DMS 273 (cell line): ENCODE results near the gene GLI1.
"Not testable (repeated sequence)": the region's sequence is repeated elsewhere in the genome, so short reads cannot be mapped to it uniquely, and the experiment has no call there.

Source experiments
- DNase-seq: peaks from one replicate; lab custom pipeline; 2025; ENCODE audit not compliant: unreplicated experiment; lab: John Stamatoyannopoulos, UW

The GLI1 gene

GRCh38 chr12:57441393-57441792 is 18.2 kb upstream of the GLI1 start:
- DNase-seq, result not testable (repeated sequence)

DNA sequence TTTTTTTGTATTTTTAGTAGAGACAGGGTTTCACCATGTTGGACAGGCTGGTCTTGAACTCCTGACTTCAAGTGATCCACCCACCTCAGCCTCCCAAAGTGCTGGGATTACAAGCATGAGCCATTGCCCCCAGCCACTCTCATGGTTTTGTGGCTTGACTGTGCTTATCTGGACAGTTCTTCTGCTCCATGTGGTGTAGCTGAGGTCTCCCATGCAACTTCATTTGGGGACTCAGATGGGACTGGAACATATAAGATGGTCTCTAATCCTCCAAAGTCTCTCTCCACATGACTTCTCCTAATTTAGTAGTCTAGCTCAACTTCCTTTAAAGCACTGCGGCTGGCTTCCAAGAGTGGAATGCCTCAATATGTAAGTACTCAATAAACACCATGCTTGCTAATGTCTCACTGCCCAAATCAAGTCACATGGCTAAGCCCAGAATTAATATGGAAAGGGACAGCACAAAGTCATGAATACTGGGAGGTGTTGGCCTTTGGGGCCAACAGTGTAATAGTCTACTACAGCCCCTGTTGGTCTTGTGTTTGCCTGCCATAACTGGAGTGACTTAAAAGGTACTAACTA is 17.6 kb upstream of the GLI1 start:
- DNase-seq, result no peak

- DNase-seq, result not testable (repeated sequence)
Observed at GRCh38 chr12:57444337-57444736, 15.2 kb upstream of the GLI1 start.

DNA sequence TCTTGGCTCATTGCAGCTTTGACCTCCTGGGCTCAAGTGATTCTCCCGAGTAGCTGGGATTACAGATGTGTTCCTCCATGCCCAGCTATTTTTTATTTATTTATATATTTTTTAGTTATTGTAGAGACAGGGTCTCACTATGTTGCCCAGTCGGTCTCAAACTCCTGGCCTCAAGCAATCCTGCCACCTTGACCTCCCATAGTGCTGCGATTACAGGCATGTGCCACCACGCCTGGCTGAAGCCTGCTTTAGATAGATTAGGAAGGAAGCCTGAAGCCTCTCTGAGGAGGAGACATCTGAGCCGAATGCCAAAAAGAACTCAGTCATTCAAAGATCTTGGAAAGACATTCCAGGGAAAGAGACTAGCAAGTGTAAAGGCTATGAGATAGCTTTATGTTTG is 14.8 kb upstream of the GLI1 start:
- DNase-seq, result no peak

DNA sequence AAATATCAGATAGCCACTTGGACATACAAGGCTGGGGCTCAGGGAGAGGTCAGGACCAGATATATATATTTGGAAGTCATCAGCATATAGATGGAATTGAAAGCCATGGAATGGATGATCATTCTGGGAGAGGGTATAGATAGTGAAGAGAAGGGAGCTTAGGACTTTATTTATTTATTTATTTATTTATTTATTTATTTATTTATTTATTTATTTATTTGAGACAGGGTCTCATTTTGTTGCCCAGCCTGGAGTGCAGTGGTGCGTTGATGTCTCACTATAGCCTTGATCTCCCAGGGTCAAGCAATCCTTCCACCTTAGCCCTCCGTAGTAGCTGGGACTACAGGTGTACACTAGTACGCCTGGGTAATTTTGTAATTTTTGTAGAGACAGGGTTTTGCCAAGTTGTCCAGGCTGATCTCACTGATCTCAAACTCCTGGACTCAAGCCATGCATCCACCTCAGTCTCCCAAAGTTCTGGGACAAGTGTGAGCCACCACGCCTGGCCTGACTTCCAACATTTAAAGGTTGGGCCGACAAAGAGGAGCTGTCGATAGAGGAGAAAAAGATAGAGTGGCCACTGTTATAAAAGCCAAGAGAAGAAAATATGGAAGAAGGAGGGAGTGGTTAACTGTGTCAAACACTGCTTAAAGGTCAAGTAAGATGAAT is 13.2 kb upstream of the GLI1 start:
- no peak for DNase-seq

DNA sequence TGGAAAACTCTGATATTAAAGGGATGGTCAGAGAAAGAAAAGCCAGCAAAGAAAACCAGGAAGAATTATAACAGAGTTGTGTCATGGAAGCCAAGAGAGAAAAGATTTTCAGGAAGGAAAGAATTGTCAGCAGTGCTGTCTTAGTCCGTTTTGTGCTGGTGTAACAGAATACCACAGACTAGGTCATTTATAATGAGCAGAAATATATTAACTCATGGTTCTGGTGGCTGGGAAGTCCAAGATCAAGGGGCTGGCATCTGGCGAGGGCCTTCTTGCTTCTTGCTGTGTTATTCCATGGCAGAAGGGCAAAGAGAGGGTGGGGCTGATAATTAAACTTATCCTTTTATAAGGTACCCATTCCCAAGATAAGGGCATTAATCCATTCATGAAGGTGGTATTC is 10.9 kb upstream of the GLI1 start:
- peak; percentile 7 for DNase-seq

DNA sequence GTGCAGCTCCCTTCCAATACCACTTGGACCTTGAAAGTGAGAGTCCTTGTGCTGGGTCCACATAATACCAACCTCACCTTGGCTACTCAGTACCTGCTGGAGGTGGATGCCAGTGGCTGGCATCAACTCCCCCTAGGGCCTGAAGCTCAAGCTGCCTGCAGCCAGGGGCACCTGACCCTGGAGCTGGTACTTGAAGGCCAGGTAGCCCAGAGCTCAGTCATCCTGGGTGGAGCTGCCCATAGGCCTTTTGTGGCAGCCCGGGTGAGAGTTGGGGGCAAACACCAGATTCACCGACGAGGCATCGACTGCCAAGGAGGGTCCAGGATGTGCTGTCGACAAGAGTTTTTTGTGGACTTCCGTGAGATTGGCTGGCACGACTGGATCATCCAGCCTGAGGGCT is 10.2 kb upstream of the GLI1 start:
- no peak for DNase-seq

- DNase-seq, result no peak
Observed at GRCh38 chr12:57450057-57450456, 9.5 kb upstream of the GLI1 start.

- DNase-seq, result no peak
Observed at GRCh38 chr12:57451233-57451778, 8.3 kb upstream of the GLI1 start.

- DNase-seq, result peak; percentile 90
Observed at GRCh38 chr12:57452181-57452936, 7.2 kb upstream of the GLI1 start.

DNA sequence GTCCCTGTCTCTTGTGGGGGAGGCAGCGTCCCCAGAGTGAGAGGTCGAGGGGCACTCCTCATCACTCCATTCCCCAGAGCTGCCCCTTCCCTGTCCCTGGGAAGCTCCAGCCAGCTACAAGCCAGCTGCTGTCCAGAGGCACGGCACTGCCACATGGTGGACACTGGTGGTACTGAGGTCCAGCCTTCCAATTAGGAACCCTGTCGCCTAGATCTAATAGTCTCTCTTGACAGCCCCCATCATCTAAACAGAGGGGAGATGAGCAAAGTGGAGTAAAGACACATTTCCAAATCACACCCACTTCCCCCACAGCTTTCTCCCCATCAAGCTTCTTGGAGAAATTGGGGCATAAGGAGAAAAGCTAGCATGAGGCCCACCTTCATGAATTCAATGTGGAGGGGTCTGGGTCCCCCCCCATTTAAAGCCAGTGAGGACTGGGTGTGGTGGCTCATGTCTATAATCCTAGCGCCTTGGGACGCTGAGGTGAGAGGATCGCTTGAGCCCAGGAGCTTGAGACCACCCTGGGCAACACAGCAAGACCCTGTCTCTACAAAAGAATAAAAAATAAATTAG is 6.6 kb upstream of the GLI1 start:
- DNase-seq, result peak; percentile 88

GRCh38 chr12:57454213-57454565 is 5.4 kb upstream of the GLI1 start:
- DNase-seq, result no peak

GRCh38 chr12:57454566-57455373 is 4.8 kb upstream of the GLI1 start, which contains the start of gene INHBE:
Gene INHBE (plus strand): TSS chr12:57455307. CDS start chr12:57455537, 230 bp downstream.
- peak; percentile 97 for DNase-seq

DNA sequence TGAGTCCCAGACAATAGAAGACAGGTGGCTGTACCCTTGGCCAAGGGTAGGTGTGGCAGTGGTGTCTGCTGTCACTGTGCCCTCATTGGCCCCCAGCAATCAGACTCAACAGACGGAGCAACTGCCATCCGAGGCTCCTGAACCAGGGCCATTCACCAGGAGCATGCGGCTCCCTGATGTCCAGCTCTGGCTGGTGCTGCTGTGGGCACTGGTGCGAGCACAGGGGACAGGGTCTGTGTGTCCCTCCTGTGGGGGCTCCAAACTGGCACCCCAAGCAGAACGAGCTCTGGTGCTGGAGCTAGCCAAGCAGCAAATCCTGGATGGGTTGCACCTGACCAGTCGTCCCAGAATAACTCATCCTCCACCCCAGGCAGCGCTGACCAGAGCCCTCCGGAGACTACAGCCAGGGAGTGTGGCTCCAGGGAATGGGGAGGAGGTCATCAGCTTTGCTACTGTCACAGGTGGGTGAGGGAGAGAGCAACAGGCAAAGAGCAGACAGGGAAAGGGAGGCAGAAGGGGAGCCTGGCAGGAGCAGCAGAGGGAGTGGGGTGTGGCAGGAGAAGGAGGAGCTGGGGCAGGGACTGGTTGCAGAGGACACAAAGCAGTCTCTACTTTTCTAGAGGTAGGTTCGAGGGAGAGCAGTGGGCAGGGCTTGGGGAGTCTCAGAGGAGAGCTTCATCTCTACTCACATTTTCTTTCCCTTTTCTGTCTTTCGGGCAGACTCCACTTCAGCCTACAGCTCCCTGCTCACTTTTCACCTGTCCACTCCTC is 4.0 kb upstream of the GLI1 start:
- peak; percentile 93 for DNase-seq

DNA sequence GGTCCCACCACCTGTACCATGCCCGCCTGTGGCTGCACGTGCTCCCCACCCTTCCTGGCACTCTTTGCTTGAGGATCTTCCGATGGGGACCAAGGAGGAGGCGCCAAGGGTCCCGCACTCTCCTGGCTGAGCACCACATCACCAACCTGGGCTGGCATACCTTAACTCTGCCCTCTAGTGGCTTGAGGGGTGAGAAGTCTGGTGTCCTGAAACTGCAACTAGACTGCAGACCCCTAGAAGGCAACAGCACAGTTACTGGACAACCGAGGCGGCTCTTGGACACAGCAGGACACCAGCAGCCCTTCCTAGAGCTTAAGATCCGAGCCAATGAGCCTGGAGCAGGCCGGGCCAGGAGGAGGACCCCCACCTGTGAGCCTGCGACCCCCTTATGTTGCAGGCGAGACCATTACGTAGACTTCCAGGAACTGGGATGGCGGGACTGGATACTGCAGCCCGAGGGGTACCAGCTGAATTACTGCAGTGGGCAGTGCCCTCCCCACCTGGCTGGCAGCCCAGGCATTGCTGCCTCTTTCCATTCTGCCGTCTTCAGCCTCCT is 3.4 kb upstream of the GLI1 start:
- peak; percentile 84 for DNase-seq

- DNase-seq, result peak; percentile 53
Observed at GRCh38 chr12:57456737-57457490, 2.7 kb upstream of the GLI1 start.

GRCh38 chr12:57458665-57459054 is 925 bp upstream of the GLI1 start:
- no peak for DNase-seq

DNA sequence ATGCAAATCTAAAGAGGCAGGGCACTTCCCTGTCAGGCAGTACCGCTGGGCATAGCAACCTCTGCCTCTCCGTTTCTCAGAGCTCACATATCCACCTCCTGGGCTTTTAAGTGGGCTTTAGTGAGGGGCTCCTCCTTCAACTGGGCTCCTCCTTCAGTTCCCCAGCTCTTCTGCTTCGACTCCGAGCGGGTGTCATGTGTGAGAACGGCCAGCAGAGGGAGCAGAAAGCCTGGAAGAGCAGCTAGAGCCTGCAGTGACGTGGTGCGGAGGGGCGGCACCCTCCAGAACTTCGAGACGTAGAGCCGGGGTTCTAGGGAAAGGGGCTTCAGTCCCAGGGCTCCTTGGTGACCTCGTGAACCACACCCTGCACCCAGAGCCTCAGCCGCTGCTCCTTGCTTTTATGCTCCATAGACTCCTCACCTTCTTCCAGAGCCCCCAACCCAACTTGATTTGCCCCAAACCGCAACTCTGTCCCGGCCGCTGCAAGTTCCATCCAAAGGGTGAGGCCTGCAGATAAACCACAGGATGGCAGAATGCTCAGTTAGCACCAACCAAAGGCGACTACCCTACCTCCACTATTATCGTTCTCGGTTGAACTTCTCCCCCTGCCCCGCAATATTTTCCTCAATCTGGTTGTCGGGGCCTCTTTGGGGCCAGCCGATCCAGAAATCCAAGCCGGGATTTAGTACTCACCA is 383 bp upstream of the GLI1 start:
- peak; percentile 96 for DNase-seq

GRCh38 chr12:57460468-57460784 is 841 bp downstream of the GLI1 start:
- DNase-seq, result peak; percentile 49
